Measurements from ENCODE around the gene ANKRD12.
"Not testable (repeated sequence)": the region's sequence is repeated elsewhere in the genome, so short reads cannot be mapped to it uniquely, and the experiment has no call there.

GRCh38 chr18:9088727-9089126, 47.9 kb upstream of the ANKRD12 start:
- not testable (repeated sequence) for TF ChIP-seq ATF1 (CRISPR knock-in tag; IDR thresholded peaks at IDR 0.05); SP1 (CRISPR knock-in tag; conservative IDR thresholded peaks at IDR 0.05); CTCF (IDR thresholded peaks at IDR 0.05); MAX (CRISPR knock-in tag; IDR thresholded peaks at IDR 0.05); ATF3 (CRISPR knock-in tag; conservative IDR thresholded peaks at IDR 0.05); USF2 (CRISPR knock-in tag; IDR thresholded peaks at IDR 0.05); USF1 (CRISPR knock-in tag; IDR thresholded peaks at IDR 0.05); ZNF281 (CRISPR knock-in tag; IDR thresholded peaks at IDR 0.05); PREB (CRISPR knock-in tag; IDR thresholded peaks at IDR 0.05; ENCODE audit: borderline replicate concordance)
